HG03095 (cell line): ENCODE measurements around the gene RGS3.

Source experiments
- ATAC-seq: cut with Tn5 transposase; IDR thresholded peaks from one replicate; pipeline ENCODE4 v1.9.1; 2021; ENCODE audit warnings: moderate library complexity; ENCODE audit not compliant: unreplicated experiment

RGS3 gene

DNA sequence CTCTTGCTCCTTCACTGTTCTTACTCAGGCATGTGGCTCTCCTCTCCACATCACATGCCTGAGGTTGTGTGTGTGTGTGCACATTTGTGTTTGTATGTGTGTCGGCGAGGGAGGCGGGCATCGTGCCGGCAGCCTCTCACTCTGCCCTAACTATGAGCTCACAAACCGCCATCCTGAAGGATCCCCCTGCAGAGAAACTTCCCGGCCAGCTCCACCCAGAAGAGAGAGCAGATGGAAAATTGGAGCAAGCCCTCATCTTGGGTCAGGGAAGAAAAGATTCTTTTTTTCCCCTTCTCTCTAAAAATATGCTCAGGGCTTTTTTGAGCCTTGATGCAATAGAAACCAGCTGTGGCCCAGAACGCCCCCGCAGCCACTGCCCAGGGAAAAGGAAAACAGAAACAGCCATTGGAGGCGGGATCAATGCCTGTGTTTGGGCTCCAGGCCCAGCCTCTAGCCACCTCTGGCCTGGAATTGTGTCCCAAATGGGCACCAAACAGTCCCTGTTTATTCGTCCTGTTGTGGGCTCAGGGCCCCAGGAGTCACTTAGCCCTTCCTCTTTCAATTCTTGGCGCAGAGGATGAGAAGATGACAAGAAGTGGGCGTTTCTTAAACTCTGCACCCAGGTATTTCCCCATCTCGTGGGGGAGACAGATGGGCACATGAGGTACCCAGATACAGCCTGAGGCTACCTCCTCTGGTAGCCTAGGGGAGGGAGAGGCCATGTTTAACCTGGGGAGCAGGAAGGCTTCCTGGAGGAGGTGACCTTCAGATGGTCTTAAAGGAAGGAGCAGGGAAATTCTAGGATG, 151.5 kb downstream of the RGS3 start:
- ATAC-seq: peak; percentile 59

DNA sequence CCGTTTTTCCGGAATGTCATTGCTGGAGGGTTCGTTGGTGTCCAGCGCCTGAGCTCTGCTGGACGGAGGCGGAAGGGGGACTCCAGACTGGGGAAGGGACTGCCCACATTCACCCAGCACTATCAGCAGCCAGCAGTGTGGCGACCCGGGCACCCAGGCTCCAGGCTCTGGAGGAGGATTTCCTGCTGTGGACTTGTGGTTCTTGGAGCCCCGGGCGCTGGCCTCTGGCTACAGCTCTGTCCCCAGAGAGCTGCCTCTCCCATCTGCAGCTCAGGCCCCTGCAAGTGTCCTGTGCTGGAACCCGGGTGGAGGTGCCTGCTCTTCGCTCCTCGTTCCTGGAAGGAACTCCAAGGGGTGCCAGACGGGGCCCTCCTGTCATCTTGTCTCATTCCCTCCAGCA, 152.6 kb downstream of the RGS3 start:
- ATAC-seq: no peak

DNA sequence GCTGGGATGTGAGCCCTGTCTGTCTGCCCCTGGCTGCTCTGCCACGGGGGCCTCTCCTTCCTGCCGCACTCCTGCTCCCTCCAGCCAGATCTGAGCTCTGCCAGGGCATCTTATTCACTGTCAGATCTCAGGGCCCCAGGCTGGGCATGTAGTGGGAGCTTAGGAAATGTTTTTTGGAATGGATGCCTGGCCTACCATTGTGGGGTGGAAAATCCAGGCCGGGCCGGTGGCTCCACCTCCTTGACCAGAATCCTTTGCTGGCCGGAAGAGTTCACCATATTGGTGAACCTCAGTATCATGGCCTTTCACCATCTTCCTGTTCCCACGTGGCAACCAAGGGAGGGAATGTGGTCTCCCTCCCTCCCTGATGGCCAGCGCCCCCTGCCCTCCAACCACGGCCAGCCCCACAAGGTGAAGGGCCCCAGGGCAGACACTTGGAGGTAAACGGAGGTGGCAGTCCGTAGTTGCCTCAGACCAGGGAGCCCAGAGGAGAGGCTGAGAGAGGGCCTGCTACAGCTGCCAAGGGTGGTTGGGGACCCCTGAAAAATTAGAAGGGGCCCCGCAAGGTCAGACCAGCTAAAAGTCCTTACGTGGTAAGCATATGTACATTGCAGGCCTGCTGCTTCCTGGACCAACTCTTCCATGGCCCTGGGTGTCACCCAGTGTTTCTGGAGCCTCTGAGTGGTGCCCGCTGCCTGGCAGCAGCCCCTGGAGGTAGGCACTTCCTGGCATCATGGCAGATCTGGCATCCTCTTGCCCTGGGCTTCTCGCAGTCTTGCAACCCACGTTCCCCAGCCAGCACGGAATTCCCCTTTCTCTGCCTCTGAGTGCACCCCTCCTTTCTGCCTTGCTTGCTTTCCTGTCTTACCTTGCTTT, 153.3 kb downstream of the RGS3 start:
- no peak for ATAC-seq

DNA sequence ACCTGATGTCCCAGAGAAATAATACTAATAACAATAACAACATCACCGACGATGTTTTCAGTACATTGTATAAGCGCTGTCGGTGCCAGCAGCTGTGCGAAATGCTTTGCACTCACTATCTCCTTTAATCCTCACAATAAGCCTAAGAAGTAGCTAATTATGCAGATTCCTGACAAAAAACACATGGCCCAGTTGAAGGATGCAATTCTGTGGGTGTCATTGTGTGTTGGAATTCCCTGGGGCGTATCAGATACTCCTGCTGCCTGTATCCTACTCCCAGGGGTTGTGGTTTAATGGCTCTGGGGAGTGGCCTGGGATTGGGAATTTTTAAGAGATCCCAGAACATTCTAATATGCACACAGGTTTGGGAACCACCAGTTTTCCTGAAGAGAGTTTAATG, 154.0 kb downstream of the RGS3 start:
- no peak for ATAC-seq

DNA sequence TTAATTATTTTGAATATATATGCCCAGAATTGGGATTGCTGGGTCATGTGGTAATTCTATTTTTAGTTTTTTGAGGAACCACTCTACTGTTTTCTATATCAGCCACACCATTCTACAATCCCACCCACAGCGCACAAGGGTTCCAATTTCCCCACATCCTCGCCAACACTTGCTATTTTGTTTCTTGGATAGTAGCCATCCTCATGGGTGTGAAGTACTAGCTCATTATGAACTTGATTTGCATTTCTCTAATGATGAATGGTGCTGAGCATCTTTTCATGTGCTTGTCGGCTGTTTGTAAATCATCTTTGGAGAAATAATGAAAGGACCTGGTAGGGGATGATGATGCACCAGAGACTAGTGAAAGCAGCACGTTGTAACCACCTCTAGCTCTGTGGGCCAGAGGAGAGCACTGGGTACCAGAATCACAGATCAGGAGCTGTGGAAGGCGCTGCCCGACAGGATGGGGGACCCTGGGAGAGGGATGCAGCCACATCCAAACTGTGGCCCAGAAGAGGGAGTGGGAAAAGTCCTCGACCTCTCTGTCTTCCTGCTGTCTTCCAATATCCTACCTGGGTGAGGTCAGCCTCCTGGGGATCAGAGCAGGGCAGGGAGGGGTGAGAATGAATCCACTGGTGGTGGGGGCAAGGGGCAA, 155.4 kb downstream of the RGS3 start:
- ATAC-seq: no peak

DNA sequence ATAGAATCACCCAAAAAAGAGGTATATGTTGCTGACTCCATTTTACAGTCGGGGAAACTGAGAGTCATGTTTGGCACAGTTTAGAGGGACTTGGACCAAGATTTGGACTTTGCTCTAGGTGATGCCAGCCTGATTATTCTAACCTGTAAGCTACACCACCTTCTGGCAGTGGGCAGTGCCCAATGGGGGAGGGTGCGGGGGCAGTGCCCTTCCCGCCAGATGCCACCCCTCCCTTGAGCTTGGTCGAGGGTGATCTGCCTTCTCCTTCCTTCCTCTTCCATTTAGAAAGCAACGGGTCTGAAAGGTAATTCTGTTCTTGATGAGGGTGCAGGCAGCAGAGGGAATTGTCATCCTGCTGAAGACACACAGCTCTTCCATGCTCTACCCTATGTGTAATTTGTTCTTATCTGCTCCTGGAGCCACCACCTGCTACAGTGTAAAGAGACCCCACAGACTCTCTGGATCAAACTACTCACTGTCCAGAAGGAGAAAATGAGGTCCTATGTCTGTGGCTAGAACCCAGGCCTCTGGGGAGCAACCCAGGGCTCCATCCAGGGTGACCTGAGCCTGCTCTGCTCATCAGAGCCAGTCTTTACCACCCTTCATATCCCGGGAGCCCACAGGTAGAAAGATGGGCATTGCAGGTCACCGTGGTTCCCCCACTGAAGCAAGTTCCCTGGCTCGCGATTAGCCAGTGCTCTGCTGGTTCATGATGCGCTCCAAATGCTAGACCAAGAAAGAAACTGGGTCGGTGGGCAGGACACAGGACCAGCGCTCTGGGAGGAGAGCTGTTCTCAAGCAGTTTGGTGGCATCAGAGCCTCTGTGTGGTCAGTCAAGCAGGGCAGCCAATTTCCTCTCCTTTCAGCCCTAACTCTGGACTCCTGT, 156.2 kb downstream of the RGS3 start:
- ATAC-seq: no peak

DNA sequence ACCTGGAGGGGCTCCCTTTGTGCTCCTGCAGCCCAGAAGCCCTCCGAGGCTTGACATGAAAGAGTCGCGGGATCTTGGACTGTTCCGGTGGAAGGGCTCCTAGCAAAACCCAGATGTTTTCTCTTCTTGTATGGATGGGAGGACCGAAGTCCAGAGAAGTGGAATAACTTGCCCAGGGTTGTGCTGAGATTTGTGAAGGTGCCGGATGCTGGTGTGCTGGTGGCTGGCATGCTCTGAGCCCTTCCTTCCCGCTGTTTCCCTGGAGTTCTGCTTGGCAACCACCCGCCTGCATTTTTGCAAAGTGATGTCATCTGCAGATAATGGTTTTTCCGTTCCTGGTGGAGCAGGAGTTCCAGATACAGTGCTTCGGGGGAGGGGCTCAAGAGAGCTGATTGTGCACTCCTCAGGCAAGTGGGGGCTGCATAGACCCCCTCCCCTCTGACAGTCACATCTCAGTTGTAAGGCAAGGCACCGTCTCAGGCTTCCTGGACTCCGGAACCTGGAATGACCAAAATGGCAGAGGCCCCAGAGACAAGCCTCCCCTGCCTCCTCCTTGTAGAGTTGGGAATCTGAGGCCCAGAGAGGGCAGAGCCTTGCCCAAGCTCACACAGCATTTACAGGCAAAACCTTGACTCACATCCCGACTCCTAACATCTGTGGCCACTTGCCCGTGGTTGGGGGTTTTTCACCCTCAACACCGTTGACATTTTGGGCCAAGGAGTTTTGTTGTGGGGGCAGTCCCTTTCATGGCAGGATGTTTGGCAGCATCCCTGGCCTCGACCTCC, 157.0 kb downstream of the RGS3 start:
- ATAC-seq: no peak

DNA sequence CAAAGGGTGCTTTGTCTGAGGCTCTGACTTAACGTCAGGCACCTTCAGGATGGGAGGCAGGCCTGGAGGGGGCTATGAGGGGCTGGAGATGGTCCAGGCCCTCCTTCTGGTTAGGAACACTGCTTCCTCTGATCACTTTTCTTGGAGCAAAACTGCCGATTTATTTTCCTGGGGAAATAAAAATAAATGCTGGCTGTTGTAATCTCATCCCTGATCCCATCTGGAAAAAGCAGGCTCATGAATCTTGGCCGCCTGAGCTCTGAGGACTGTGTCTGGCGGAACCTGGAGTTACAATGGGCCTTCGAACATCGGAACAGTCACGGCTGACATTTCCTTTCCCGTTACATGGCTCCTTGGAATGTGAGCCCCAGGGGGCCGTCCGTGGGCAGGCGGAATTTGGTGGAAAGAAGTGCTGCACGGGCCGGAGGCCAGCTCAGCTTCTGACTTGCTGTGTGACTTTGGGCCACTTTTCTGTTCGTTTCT, 157.8 kb downstream of the RGS3 start:
- no peak for ATAC-seq

DNA sequence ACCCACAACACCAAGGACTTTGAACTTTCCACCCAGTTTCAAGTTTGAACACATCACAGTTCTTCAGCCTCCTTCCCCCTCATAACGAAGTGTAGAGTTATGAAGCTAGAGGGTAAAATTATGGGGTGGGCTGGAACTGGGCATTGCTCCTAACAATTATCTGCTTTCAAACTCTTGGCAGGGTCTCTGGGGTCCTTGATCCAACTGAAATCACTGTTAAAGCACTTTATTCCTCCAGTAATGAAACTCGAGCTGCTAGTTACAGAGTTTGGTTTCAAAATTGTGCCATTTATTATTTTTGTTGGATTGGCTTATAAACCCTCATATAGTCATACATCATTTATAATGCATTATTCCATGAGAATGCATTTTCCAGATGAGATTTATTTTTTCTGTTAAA, 158.5 kb downstream of the RGS3 start:
- no peak for ATAC-seq

DNA sequence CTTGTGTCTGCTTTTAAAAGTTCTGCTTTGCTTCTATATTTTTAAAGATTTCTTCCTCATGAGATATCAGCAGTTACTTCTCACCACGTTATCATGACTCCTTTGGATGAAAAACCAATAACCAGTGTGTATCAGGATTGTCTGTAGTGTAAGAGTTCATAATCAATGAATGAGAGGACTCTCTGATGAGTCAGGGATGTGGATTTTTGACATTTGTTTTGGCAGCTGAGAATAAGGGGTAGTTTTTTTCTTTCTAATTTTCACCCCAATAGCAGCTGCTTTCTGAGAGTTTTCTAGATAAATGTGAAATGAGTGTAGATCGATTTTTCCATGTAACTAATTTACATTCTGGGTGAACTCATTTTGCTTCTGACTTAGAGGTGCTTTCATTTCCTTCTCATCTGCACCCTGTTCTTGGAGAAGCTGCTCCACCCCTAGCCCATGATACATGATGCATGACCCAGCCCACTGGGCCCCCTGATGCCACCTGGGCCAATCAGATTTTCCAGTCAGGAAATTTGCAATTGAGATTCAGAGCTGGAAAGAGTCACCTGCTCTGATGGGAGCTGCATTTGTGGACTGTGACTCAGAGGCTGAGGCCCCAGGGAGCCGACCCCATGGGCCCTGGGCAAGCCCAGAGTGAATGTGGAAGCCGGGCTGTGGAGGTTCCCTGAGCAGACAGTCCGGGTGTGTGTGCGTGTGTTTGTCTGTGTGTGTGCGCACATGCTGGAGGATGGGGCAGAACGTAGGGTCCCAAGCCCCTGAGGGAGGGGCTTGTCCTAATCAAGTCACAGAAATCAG, 159.3 kb downstream of the RGS3 start:
- peak; percentile 72 for ATAC-seq

DNA sequence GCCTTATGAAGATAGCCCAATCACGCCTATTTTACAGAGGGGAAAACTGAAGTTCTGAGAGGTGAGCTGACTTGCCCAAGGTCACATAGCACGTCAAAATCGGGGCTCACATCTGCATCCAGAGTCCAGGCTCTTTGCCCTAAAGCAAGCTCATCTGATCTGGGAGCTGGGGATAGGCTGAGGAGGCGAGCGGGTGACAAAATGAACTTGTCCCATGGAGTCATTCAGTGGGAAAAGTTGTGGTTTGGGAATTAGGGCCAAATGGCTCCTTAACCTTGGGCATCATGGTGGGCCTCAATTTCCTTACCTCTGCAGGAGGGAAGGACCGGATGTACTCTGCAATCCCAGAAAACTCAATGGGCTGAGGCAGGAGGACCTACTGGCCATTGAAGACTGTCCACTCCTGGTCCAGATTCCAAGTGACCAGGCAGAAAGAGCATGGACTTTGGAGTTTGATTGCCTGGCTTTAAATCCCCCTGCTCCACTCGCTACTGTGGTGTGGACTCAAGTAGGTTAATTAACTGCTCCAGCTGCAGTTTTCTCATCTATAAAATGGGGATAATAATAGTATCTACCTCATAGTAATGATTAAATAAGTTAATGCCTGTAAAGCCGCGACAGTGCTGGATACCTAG, 160.4 kb downstream of the RGS3 start:
- no peak for ATAC-seq

DNA sequence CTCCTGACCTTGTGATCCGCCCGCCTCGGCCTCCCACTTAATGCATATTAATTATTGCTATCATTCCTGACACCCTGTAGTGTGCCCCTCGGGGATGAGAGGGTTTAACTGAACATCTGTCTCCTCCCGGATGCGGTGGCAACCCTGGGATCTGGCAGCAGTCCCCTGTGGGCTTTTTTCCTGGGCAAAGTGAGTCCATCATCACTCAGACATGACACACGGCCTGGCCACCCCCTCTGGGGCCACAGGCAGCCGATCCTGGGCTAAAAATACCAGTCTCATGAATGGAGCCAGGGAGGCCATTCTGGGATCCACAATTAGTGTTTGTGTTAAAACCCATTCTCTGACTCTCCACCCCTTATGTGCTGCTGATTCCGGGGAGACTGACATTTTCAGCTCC, 161.2 kb downstream of the RGS3 start:
- no peak for ATAC-seq

DNA sequence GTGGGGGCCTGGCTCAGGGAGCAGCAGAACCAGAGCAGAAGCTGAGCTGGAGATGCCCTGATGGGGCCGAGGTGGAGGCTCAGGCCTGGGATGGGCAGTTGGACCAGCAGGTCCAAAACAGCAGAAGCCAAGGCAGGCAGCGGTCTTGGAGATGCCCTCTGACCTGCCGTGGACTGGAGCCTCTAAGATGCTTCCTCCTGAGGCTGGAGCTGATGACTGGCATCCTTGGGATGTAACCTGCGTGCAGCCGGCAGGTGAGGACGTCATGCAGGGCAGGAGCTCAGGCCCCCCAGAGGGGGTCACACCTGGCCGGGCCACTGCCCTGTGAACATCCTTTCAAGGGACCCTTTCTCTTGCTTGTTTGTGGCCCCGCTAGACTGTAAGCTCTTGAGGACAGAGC, 162.0 kb downstream of the RGS3 start:
- ATAC-seq: no peak

DNA sequence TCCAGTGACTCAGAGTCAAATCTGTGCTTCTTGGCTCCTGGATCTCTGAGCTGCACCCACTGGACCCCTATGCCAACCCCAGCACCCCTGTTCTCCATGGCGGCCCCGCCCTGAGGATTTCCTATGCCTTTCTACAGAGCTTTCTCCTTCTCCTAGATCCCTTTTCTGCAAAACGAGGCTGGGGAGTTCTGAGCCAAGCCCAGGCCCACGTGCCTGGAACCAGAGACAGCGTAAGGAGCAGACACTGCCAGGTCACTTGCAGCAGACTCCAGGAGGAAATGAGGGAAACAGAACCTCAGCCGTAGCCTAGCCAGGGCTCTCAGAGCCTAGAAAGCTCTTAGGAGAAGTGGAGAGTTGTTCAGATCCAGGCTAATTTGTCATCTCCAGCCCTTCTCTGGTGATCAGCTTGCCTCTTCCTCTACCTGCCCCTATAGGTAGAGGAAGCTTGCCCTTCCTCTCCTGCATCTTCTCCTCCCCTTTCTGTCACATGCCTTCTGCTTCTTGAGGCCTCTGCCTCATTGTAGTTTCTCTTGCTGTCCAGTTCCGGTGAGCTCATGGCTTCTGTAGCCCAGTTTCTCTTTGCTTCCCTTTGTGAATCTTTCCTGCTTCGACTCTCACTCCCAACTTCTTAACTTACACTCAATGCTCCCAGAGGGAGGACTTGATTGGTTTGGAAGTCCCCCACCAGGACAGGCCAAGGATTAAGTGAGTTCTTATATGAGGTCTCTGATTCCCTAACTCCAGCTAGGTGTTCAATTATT, 163.4 kb downstream of the RGS3 start:
- ATAC-seq: no peak

DNA sequence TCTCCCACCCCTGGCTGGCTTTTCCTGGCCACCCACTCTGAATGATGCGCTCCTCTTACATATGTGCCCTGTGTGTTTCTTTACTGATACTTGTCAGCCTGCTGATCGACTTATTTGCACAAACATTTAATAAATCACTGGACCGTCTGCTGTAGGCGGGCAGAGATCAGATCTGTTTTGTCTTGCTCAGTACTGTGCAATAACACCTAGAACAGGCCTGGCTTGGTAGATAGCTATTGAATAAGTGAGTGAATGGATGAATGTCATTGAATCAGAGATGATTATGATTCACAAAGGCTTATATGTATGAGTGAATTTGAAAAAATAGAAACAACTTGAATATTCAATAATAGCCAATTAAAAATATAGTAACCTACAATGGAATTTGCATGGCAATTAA, 165.1 kb downstream of the RGS3 start:
- no peak for ATAC-seq

DNA sequence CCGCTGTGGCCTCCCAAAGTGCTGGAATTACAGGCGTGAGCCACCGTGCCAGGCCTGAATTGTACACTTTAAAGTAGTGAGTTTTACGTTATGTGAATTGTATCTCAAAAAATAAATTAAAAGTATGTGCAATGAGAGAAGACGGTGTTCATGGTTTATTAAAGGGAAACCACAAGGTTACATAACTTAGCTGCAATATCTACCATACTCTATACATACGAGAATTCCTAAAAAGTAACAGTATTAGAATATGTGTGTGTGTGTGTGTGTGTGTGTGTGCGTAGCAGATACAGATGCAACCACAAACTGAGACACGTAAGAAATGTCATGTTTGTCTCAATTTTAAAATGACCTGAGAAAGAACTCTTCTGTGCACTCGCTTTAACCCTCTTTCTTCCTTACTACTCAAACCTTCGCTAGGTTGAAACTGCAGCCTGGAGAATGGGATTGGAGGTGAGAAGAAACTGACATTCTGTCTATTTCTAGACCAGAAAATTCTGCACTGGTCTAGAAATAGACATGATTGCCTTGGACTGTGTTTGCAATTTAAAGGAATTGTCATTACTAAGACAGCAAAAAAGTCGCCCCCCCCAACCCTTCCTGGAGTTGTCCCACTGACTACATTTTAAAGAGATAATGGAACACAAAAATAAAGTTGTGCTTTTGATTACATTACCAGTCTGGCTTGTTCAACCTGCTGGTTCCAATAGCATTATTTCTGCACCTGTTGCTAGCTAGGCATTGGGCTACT, 167.0 kb downstream of the RGS3 start:
- no peak for ATAC-seq

DNA sequence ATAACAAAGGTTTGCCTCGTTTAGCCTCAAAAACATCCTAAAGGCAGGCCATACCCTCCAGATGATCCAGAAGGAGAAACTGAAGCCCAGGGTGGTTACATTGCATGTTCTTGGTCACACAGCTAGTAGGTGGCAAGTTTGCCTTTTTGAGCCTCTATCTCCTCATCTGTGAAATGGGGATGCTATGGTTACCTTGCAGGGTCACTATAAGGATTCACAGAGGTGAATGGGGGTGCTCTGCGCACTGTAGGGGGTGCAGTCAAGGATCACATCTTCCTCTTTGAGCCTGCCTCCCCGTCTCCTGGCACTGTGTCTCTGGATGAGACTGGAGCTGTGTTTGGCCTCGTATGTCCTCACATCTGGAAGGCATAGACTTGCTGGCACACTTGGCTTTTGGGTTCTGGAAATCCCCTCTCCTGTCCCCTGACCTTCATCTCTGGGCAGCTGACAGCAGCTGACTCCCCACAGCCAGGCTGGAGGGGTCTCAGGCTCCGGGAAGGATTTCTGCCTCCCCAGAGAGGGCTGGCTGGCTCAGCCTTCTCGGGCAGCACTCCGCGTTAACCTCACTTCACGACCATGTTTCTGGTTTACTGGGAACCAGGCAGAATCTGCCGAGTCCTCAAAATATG, 167.7 kb downstream of the RGS3 start:
- no peak for ATAC-seq
